ENCODE measurements around the gene RHBG. TPM values are rescaled to one million over a fixed set of nuclear protein-coding genes. Genes with fewer than 3 reads are reported as not detected.

The RHBG gene
- total RNA-seq, 1 experiment from 2014 or later: not detected

- no peak for DNase-seq (ENCODE audit: low read depth)
- in situ Hi-C loops (cut with HindIII; ENCODE audit: low pct_unique_long_range_greater_than_20kb, low sequenced_read_pairs): no loop called here
These were observed 10.6 kb downstream of the RHBG start for GRCh38 chr1:156379420-156380165.

- in situ Hi-C loops (cut with HindIII; ENCODE audit: low pct_unique_long_range_greater_than_20kb, low sequenced_read_pairs): no loop called here
- no peak for DNase-seq (ENCODE audit: low read depth)
These were observed 13.6 kb downstream of the RHBG start for GRCh38 chr1:156382561-156382960.

GRCh38 chr1:156383023-156383422 lies 14.0 kb downstream of the RHBG start:
- in situ Hi-C loops (cut with HindIII; ENCODE audit: low pct_unique_long_range_greater_than_20kb, low sequenced_read_pairs): no loop called here
- DNase-seq (ENCODE audit: low read depth): peak; percentile 27

GRCh38 chr1:156384007-156384406 lies 15.0 kb downstream of the RHBG start:
- no peak for DNase-seq (ENCODE audit: low read depth)
- in situ Hi-C loops (cut with HindIII; ENCODE audit: low pct_unique_long_range_greater_than_20kb, low sequenced_read_pairs): no loop called here

- in situ Hi-C loops (cut with HindIII; ENCODE audit: low pct_unique_long_range_greater_than_20kb, low sequenced_read_pairs): no loop called here
- DNase-seq (ENCODE audit: low read depth): no peak
These were observed 15.6 kb downstream of the RHBG start for GRCh38 chr1:156384658-156385057.

GRCh38 chr1:156385534-156386031 lies 16.6 kb downstream of the RHBG start:
- DNase-seq (ENCODE audit: low read depth): peak; percentile 45
- in situ Hi-C loops (cut with HindIII; ENCODE audit: low pct_unique_long_range_greater_than_20kb, low sequenced_read_pairs): no loop called here

- no peak for DNase-seq (ENCODE audit: low read depth)
- in situ Hi-C loops (cut with HindIII; ENCODE audit: low pct_unique_long_range_greater_than_20kb, low sequenced_read_pairs): no loop called here
These were observed 17.3 kb downstream of the RHBG start for GRCh38 chr1:156386134-156386901.

- in situ Hi-C loops (cut with HindIII; ENCODE audit: low pct_unique_long_range_greater_than_20kb, low sequenced_read_pairs): no loop called here
- DNase-seq (ENCODE audit: low read depth): no peak
These were observed 18.2 kb downstream of the RHBG start for GRCh38 chr1:156386949-156387869.

GRCh38 chr1:156387870-156388173 lies 18.8 kb downstream of the RHBG start:
- in situ Hi-C loops (cut with HindIII; ENCODE audit: low pct_unique_long_range_greater_than_20kb, low sequenced_read_pairs): no loop called here
- no peak for DNase-seq (ENCODE audit: low read depth)

- in situ Hi-C loops (cut with HindIII; ENCODE audit: low pct_unique_long_range_greater_than_20kb, low sequenced_read_pairs): no loop called here
- no peak for DNase-seq (ENCODE audit: low read depth)
These were observed 19.4 kb downstream of the RHBG start for GRCh38 chr1:156388174-156389137.

GRCh38 chr1:156389311-156389710 lies 20.3 kb downstream of the RHBG start:
- in situ Hi-C loops (cut with HindIII; ENCODE audit: low pct_unique_long_range_greater_than_20kb, low sequenced_read_pairs): no loop called here

GRCh38 chr1:156390469-156391365 lies 21.7 kb downstream of the RHBG start:
- in situ Hi-C loops (cut with HindIII; ENCODE audit: low pct_unique_long_range_greater_than_20kb, low sequenced_read_pairs): no loop called here
- no peak for DNase-seq (ENCODE audit: low read depth)

More at GRCh38 chr1:156389311-156389710, 20.3 kb downstream of the RHBG start:
- DNase-seq (ENCODE audit: low read depth): no peak

GRCh38 chr1:156391366-156391677 lies 22.3 kb downstream of the RHBG start:
- no peak for DNase-seq (ENCODE audit: low read depth)
- in situ Hi-C loops (cut with HindIII; ENCODE audit: low pct_unique_long_range_greater_than_20kb, low sequenced_read_pairs): no loop called here

- no peak for DNase-seq (ENCODE audit: low read depth)
- in situ Hi-C loops (cut with HindIII; ENCODE audit: low pct_unique_long_range_greater_than_20kb, low sequenced_read_pairs): no loop called here
These were observed 22.7 kb downstream of the RHBG start for GRCh38 chr1:156391701-156392100.

GRCh38 chr1:156392452-156392853 lies 23.4 kb downstream of the RHBG start:
- in situ Hi-C loops (cut with HindIII; ENCODE audit: low pct_unique_long_range_greater_than_20kb, low sequenced_read_pairs): no loop called here

GRCh38 chr1:156393095-156393494 lies 24.1 kb downstream of the RHBG start:
- DNase-seq (ENCODE audit: low read depth): no peak
- in situ Hi-C loops (cut with HindIII; ENCODE audit: low pct_unique_long_range_greater_than_20kb, low sequenced_read_pairs): no loop called here

More at GRCh38 chr1:156392452-156392853, 23.4 kb downstream of the RHBG start:
- DNase-seq (ENCODE audit: low read depth): no peak

- in situ Hi-C loops (cut with HindIII; ENCODE audit: low pct_unique_long_range_greater_than_20kb, low sequenced_read_pairs): no loop called here
- DNase-seq (ENCODE audit: low read depth): no peak
These were observed 25.1 kb downstream of the RHBG start for GRCh38 chr1:156394082-156394481.

Data from Caki2 (cell line).